ENCODE data around the gene ATP13A3.

Gene ATP13A3

DNA sequence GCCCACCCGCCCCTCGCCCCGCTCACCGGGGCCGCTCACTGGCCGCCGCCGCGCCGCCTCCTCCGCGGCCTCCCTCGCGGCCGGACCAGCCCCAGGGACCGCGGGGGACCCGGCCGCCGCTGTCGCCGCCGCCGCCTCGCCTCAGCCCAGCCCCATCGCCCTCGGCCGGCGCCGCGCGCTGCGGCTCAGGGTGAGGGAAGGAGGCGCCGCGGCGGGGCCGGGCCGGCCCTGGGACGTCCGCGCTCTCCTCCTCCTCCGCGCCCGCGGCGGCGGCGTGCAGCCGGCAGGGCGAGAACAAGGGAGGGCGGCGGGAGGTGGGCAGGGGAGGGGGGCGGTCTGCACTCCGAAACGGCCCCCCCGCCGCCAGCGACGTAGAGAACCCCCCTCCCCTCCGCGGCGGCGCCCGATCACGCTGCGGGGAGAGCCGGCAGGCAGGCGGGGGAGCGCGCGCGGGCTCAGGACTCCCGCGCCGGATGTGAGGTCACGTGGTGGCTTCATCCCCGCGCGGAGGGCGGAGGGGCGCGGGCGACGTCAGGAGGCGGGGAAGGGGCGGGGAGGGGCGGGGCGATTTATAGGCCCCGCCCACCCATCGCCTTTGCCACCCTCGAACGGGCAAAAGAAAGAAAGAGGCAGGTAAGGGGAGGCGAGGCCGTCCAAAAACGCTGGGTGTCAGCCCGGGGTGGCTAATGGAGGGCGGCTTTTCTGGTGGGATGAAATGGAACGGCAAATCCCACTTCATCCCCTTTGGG is at the start of gene ATP13A3:
Gene ATP13A3 (minus strand): TSS at position 463 of the 749 bp plus-strand sequence. CDS start 24,812 bp downstream, outside the sequence.
- TF ChIP-seq GATA3 (IDR thresholded peaks at IDR 0.05; ENCODE audit: low read depth, low read length) (no peak), GATA2 (IDR thresholded peaks at IDR 0.05; ENCODE audit: low read depth, low read length) (no peak)

DNA sequence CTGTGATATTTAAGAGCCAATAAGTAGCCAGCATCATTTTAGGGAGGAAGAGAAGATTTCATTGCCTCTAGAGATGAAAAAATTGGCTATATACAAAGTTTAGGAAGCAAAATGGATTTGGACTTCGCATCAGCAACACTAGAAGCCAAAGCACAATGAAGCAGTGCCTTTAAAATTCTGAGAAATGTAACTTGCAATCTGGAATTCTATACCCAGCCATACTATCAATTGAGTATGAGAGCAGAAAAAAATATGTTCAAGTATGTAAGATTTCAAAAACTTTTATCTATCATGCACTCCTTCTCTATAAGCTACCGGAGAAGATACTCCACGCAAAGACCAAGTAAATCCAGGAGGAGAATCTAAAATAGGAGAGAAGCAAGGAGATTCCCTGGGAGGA is 47.4 kb upstream of the ATP13A3 start:
- TF ChIP-seq GATA2 (IDR thresholded peaks at IDR 0.05; ENCODE audit: low read depth, low read length) (no peak), GATA3 (IDR thresholded peaks at IDR 0.05; ENCODE audit: low read depth, low read length) (no peak)

DNA sequence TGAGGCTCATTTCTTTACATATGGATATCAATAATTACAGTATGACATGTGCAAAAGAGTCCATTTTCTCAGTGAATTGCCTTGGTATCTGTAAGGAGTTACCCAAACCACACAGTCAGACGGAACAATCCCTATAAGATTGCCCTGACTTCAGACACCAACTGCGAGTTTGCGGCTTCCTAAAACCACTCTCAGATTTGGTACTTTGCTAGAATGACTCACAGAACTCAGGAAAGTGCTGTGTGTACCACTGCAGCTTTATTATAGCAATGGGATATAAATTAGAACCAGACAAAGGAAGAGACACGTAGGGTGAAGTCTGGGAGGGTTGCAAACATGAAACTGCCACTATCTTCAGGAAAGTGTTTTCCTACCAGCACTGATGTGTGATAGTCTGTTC is 45.8 kb upstream of the ATP13A3 start:
- TF ChIP-seq GATA2 (IDR thresholded peaks at IDR 0.05; ENCODE audit: low read depth, low read length) (no peak), GATA3 (IDR thresholded peaks at IDR 0.05; ENCODE audit: low read depth, low read length) (no peak)

DNA sequence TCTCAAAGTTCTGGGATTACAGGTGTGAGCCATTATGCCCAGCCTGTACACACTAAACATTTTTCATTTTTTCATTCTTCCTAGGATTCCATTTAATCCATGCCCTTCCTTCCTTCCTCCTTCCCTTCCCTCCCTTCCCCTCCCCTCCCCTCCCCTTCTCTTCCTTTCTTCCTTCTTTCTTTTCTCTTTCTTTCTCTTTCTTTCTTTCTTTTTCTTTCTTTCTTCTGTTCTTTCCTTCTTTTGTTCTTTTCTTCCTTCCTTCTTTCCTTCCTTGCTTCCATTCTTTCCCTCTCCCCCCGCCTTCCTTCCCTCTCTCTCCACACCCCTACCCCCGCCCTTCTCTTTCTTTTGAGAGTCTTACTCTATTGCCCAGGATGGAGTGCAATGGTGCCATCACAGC is 40.9 kb upstream of the ATP13A3 start:
- TF ChIP-seq GATA3 (IDR thresholded peaks at IDR 0.05; ENCODE audit: low read depth, low read length) (no peak), GATA2 (IDR thresholded peaks at IDR 0.05; ENCODE audit: low read depth, low read length) (no peak)

DNA sequence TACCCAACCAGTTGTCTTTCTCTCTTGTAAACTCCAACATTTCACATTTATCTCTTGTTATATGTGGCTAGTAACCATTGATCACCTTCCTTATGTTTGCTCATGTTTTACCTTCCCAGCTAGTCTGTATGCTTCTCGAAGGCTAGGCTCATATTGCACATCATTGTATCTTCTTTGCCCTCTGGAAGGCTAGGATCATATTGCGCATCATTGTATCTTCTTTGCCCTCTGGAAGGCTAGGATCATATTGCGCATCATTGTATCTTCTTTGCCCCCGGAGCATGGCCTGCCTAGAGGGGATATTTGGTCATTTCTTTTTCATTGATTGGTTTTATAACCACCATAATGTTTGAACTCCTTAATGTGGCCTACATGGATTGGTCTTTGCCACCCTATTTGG is 39.4 kb upstream of the ATP13A3 start:
- TF ChIP-seq GATA2 (IDR thresholded peaks at IDR 0.05; ENCODE audit: low read depth, low read length) (no peak), GATA3 (IDR thresholded peaks at IDR 0.05; ENCODE audit: low read depth, low read length) (no peak)

DNA sequence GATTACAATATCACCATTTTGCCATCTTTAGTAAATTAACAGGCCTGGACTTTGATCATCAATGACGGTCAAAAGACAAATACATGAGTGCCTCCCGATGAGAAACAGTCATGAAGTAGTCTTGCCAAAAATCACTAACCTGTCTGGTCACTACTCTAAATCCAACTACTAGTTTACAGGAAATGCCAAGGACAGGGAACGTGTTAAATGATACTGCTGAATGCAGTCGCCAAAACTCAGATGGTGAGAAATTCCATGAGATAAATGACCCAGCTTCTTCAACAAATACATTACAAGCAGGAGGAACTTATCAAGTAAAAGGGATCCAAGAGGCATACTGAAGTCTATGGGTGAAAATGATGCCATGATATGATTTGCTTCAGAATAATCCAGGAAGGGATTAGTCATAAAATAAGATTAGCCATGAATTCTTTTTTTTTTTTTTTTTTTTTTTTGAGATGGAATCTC is 35.8 kb upstream of the ATP13A3 start:
- TF ChIP-seq GATA2 (IDR thresholded peaks at IDR 0.05; ENCODE audit: low read depth, low read length) = no peak
- TF ChIP-seq GATA3 (IDR thresholded peaks at IDR 0.05; ENCODE audit: low read depth, low read length) = no peak

DNA sequence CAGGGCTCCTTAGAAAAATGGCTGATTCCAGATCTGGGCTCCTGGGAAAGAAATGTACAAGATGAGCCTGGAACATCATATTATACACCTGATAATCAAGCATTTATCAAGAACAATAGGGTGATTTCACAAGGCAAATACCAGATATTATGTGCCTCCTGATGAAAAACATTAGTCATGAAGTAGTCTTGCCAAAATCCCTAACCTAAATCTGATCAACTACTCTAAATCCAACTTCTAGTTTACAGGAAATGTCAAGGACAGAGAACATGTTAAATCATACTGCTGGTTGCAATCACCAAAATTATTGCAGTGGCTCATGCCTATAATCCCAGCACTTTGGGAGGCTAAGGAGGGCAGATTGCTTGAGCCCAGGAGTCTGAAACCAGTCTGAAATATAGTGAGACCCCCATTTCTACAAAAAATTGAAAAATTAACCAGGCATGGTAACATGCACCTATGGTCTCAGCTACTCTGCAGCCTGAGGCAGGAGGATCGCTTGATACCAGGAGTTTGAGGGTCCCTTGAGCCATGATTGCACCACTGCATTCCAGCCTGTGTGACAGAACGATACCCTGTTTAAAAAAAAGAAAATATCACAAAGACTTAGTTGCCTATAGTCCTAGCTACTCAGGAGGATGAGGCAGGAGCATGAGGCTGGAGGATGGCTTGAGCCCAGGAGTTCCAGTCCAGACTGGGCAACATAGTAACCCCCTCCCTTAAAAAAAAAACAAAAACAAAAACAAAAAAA is 34.9 kb upstream of the ATP13A3 start:
- no peak for TF ChIP-seq GATA3 (IDR thresholded peaks at IDR 0.05; ENCODE audit: low read depth, low read length)
- TF ChIP-seq GATA2 (IDR thresholded peaks at IDR 0.05; ENCODE audit: low read depth, low read length) = no peak

DNA sequence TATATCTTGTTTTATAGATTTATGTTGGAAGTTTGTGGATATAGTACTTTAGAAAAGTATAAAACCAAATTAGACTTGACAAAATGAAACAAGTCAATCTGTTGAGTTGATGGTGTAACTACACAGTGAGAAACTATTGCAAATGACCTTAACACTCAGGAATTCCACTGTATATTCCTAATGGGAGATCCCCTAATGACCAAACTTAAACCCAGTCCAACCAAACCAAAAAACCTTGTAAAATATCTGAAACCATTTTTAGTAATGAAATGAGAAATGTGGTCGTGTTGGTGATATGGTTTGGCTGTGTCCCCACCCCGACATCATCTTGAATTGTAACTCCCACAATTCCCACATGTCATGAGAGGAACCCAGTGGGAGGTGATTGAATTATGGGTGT is 31.9 kb upstream of the ATP13A3 start:
- TF ChIP-seq GATA2 (IDR thresholded peaks at IDR 0.05; ENCODE audit: low read depth, low read length) (no peak), GATA3 (IDR thresholded peaks at IDR 0.05; ENCODE audit: low read depth, low read length) (no peak)

DNA sequence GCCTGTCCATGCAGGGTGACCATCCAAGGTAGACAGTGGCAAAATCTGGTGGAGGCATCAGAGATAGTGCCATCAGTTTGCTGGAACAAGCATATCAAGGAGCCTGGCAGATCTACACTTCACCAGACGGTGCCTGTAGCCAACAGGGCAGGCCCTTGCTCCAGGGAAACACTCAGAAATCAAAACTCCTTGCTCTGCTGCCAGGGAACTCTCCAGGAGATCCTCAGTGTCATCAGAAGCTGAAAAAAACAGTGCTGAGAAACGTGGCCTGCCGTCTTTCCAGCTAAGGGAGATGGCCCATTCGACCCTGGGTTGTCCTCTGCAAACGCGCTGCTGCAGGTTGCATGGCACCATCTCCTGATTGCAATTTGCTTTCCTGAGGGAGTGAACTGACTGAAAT is 30.5 kb upstream of the ATP13A3 start:
- no peak for TF ChIP-seq GATA2 (IDR thresholded peaks at IDR 0.05; ENCODE audit: low read depth, low read length)
- no peak for TF ChIP-seq GATA3 (IDR thresholded peaks at IDR 0.05; ENCODE audit: low read depth, low read length)

DNA sequence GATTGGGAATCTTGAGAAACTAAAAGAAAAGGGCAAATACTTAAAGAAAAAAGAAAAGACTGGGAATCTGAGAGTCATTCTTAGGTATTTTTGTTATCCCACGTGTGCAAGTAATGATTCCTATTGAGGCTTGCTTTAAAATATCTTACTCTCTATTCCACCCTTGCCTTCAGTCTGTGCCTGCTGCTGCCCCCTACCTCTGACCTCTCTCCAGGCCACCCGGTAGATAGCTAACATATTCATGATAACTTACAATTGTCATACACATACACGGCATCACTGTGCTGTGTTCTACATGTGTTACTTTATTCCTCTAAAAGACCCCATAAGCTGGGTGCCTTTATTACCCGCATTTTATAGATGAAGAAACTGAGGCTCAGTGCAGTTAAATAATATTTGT is 27.8 kb upstream of the ATP13A3 start:
- TF ChIP-seq GATA3 (IDR thresholded peaks at IDR 0.05; ENCODE audit: low read depth, low read length) (no peak), GATA2 (IDR thresholded peaks at IDR 0.05; ENCODE audit: low read depth, low read length) (no peak)

DNA sequence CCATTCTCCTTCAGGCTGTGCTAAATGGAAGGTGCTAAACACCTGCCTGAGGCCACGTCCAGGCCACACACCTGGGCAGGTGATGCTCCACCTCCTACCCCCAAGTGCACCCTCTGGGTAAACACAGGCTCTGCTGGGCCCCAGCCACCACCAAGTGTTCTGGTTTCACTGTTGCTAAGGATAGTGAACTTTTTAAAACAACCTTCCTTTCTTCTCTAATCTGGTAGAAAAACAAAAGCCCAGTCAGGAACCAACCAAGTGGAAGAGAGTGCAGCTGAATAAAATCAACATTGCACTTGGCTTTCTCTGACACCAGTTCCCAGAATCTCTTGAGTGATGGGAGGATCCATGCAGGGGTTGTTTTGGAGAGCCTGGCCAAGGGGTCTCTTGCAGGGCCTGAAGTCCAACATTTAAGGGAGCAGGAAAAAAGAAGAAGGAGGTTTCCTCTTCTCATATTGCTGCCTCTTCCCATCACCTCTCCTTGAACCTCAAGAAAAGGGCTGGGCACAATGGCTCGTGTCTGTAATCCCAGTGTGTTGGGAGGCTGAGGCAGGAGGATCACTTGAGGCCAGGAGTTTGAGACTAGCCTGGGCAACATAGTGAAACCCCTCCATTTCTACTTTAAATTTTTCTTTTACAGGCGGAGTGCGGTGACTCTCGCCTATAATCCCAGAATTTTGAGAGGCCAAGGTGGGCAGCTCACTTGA is 26.2 kb upstream of the ATP13A3 start:
- TF ChIP-seq GATA3 (IDR thresholded peaks at IDR 0.05; ENCODE audit: low read depth, low read length) = no peak
- TF ChIP-seq GATA2 (IDR thresholded peaks at IDR 0.05; ENCODE audit: low read depth, low read length) = no peak

DNA sequence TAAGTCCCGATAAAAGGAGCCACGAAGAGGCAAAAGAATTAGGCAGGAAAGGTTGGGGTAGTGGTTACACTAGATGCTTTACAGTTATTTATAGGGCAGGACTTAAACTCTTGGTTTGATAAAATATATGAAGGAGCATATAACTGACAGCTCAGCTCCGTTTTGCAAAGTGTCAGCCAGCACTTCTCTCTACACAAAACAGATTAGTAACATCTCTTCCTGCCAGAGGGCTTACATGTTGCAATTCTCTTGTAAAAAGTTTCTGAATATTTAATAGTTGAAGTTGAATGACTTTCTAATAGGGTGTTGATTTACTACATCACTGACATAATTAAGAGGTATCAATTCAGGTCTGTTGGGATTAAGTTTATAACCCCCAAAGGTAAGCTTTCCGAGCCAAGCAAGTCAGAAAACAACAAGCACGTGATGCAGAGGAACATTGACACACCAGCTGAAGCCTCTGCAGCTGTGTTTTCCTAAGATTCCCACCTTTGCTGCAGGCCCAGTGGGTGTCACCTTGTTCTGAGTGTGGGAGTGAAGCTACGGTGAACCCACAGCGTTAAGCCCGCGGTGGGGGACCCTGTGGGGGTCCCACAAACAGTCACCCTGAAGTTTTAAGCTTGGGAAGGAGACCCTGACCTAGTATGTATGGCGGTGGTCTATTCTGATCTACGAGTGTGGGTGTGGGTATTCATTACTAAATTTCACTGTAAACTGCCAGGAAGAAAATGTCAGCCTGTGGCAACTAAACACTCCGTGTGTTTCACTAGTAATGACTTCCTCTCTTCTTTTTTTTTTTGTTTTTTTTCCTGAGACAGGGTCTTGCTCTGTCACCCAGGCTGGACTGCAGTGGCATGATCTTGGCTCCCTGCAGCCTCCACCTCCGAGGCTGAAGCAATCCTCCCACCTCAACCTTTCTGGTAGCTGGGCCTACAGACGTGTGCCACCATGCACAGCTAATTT is 22.0 kb upstream of the ATP13A3 start:
- TF ChIP-seq GATA3 (IDR thresholded peaks at IDR 0.05; ENCODE audit: low read depth, low read length) = no peak

DNA sequence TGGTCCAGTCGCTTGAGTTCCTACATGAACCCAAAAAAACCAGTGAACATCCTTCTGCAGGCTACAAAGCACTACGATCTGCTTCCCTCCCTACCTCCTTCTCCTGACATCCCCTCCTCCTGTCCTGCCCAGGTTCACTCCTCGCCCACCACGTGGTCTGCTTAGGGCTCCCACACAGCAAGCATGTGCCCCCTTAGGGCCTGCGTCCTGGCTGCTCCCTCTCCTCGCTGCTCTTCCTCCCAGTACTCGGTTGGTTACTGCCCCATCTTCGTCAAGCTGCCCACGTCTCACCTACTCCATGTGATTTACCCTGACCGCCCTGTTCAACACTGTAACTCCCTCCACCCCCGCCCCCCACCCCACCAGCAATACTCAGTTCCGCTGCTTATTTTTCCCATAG is 20.8 kb upstream of the ATP13A3 start:
- TF ChIP-seq GATA2 (IDR thresholded peaks at IDR 0.05; ENCODE audit: low read depth, low read length) (no peak), GATA3 (IDR thresholded peaks at IDR 0.05; ENCODE audit: low read depth, low read length) (no peak)

Measured in SH-SY5Y (cell line).